Activated CD8-positive, alpha-beta memory T cell treated with anti-CD3 and anti-CD28 coated beads for 48 hours (primary cell): Measurements from ENCODE around the gene CCNB3.

Source experiments
- DNase-seq, 3 experiments: peaks; one replicate each; pipeline ENCODE4 v3.0.0-alpha.2; 2020; ENCODE audit warnings: low read depth in 2 of 3, low spot score in 2 of 3

Gene CCNB3

GRCh38 chrX:50372966-50373365 is 168.4 kb downstream of the CCNB3 start:
- DNase-seq: no peak

GRCh38 chrX:50375481-50376267 is 171.1 kb downstream of the CCNB3 start:
- DNase-seq: no peak

GRCh38 chrX:50381729-50382415 is 177.3 kb downstream of the CCNB3 start:
- no peak for DNase-seq

- DNase-seq: no peak
These were observed 182.0 kb downstream of the CCNB3 start for GRCh38 chrX:50386520-50386919.

- no peak for DNase-seq
These were observed 189.3 kb downstream of the CCNB3 start for GRCh38 chrX:50393902-50394301.
